ENCODE measurements around the gene CISH. TPM values are rescaled to one million over a fixed set of nuclear protein-coding genes. Genes with fewer than 3 reads are reported as not detected.

The CISH gene
- total RNA-seq, 1 experiment from 2014 or later: 1.7 TPM

DNA sequence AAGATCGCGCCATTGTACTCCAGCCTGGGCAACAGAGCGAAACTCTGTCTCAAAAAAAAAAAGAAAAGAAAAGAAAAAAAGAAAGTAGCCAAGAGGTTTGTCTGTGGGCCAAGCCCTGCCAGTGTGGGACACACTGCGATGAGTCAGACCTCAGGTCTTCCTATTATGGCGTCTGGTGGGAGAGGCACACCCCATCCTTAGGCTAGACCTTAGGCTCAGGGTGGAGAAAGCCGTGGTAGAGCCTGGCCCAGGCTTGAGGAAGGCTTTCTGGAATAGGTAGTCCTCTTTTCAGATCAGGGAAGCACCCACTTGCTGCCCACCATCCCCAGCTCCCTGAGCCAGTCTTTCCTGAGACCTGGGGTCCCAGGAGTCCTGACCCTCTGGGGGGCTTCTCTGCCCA lies 36.2 kb downstream of the CISH start:
- peaks cover 0 to 4% (median 1%) of the 10 kb centered on the region in 3 experiments; a peak in 3 of 7 replicates for H3K36me3 Mint-ChIP-seq (ENCODE audit: insufficient read depth in 1 of 3, low read depth in 3 of 3)
- no peak overlapping the region for H2BK15ac ChIP-seq (ENCODE audit: low read depth, low read length)
- H3K18ac ChIP-seq (ENCODE audit: insufficient read length, low read depth, low read length): no peak overlapping the region
- no peak overlapping the region for H3K27ac Mint-ChIP-seq
- H4K8ac ChIP-seq (replicated peaks; ENCODE audit: insufficient read length, low read depth, low read length): no peak overlapping the region
- no peak overlapping the region for H2BK20ac ChIP-seq (ENCODE audit: low read depth, low read length, poor library complexity, severe bottlenecking)
- no peak overlapping the region for H3K23ac ChIP-seq (ENCODE audit: insufficient read length, low read depth, low read length)
- no peaks in the 10 kb centered on the region for H3K4me1 ChIP-seq (ENCODE audit: insufficient read depth, low read length)
- H3K4me3 Mint-ChIP-seq: no peak overlapping the region
- H2AK5ac ChIP-seq (ENCODE audit: insufficient read length, low read length): no peak overlapping the region
- no peak overlapping the region for H2BK12ac ChIP-seq (ENCODE audit: insufficient read length, low read depth, low read length)
- no peak for TF ChIP-seq CTCF (conservative IDR thresholded peaks at IDR 0.05)
- no peak overlapping the region for H3K4ac ChIP-seq (ENCODE audit: low read depth, low read length)
- H3K27ac ChIP-seq (ENCODE audit: insufficient read length, low read depth, low read length): no peak overlapping the region
- no peaks in the 10 kb centered on the region for H3K79me2 ChIP-seq (ENCODE audit: insufficient read depth, low read length)
- H2BK120ac ChIP-seq (ENCODE audit: low read depth, low read length, poor library complexity, severe bottlenecking): no peak overlapping the region
- no peaks in the 10 kb centered on the region for H4K20me1 ChIP-seq (ENCODE audit: control insufficient read depth, insufficient read depth, insufficient read length)
- H3K9me3 Mint-ChIP-seq: no peaks in the 10 kb centered on the region
- no peaks in the 10 kb centered on the region for H3K9me3 ChIP-seq (ENCODE audit: control insufficient read depth, low read depth, low read length)
- no peaks in the 10 kb centered on the region for H3K27me3 ChIP-seq (ENCODE audit: insufficient read depth, low read length)
- no peaks in the 10 kb centered on the region for H3K79me1 ChIP-seq (ENCODE audit: insufficient read depth, low read depth, low read length, poor library complexity, severe bottlenecking)
- no peak overlapping the region for H4K5ac ChIP-seq (ENCODE audit: insufficient read length, low read depth, low read length)
- no peak overlapping the region for H2BK5ac ChIP-seq (ENCODE audit: insufficient read length, low read length)
- no CpG with 5 or more reads among the region's 6 CpGs for WGBS (ENCODE audit: extremely low coverage, insufficient read length, low lambda C conversion rate)
- H3K9ac ChIP-seq (ENCODE audit: extremely low read depth, insufficient read length, low read length): no peak overlapping the region
- H3K23me2 ChIP-seq (ENCODE audit: insufficient read length, low read depth, low read length, poor library complexity, severe bottlenecking): no peaks in the 10 kb centered on the region
- H3T11ph ChIP-seq (ENCODE audit: low read length): no peak overlapping the region
- no peak for DNase-seq
- peaks cover 0 to 2% of the 10 kb centered on the region in 2 experiments; a peak in 2 of 4 replicates for H3K4me1 Mint-ChIP-seq
- H3K27me3 Mint-ChIP-seq (ENCODE audit: low read depth): no peaks in the 10 kb centered on the region
- H3K14ac ChIP-seq (ENCODE audit: insufficient read depth, low read length): no peak overlapping the region
- H3K4me2 ChIP-seq (ENCODE audit: insufficient read depth, insufficient read length, low read length): no peak overlapping the region
- H2AFZ ChIP-seq (ENCODE audit: low read length): no peak overlapping the region
- no peak overlapping the region for H3K56ac ChIP-seq (ENCODE audit: insufficient read length, low read depth, low read length)
- H4K91ac ChIP-seq (ENCODE audit: insufficient read length, low read depth, low read length): no peak overlapping the region

Data from H9 (cell line).